ENCODE data around the gene TSPAN11.

DNA sequence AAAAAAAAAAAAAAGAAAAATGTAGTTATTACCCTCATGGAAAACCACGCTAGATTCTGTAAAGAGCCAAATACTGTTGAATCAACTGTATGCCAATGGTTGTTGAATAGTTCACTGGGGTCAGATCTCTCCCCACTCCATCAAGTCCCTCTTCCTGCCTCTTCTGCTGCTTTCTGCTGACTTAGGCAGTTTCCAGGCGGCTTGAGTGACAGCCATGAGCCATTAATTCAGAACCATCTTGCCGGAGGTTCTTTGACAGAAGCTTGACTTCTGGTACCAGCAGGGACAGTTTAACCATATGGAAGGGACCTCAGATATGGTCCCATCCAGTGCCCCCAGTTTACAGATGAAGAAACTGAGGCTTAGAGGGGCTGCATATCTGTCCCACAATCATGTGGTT, 34.5 kb downstream of the TSPAN11 start:
- TF ChIP-seq, protein P1, sequence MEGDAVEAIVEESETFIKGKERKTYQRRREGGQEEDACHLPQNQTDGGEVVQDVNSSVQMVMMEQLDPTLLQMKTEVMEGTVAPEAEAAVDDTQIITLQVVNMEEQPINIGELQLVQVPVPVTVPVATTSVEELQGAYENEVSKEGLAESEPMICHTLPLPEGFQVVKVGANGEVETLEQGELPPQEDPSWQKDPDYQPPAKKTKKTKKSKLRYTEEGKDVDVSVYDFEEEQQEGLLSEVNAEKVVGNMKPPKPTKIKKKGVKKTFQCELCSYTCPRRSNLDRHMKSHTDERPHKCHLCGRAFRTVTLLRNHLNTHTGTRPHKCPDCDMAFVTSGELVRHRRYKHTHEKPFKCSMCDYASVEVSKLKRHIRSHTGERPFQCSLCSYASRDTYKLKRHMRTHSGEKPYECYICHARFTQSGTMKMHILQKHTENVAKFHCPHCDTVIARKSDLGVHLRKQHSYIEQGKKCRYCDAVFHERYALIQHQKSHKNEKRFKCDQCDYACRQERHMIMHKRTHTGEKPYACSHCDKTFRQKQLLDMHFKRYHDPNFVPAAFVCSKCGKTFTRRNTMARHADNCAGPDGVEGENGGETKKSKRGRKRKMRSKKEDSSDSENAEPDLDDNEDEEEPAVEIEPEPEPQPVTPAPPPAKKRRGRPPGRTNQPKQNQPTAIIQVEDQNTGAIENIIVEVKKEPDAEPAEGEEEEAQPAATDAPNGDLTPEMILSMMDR (conservative IDR thresholded peaks at IDR 0.05; ENCODE audit: low read depth, low read length): no peak
- TF ChIP-seq RAD21 (IDR thresholded peaks at IDR 0.05; ENCODE audit: low read length) (no peak), MXI1 (IDR thresholded peaks at IDR 0.05; ENCODE audit: borderline replicate concordance, low read depth, low read length) (no peak), POLR2A (IDR thresholded peaks at IDR 0.05; ENCODE audit: low read depth, low read length) (no peak), RFX5 (IDR thresholded peaks at IDR 0.05; ENCODE audit: low read depth, low read length) (no peak), SMC3 (IDR thresholded peaks at IDR 0.05; ENCODE audit: low read depth, low read length) (no peak), BHLHE40 (IDR thresholded peaks at IDR 0.05; ENCODE audit: low read depth, low read length) (no peak), CEBPB (IDR thresholded peaks at IDR 0.05; ENCODE audit: low read depth, low read length) (no peak)
- TF ChIP-seq, protein P2, sequence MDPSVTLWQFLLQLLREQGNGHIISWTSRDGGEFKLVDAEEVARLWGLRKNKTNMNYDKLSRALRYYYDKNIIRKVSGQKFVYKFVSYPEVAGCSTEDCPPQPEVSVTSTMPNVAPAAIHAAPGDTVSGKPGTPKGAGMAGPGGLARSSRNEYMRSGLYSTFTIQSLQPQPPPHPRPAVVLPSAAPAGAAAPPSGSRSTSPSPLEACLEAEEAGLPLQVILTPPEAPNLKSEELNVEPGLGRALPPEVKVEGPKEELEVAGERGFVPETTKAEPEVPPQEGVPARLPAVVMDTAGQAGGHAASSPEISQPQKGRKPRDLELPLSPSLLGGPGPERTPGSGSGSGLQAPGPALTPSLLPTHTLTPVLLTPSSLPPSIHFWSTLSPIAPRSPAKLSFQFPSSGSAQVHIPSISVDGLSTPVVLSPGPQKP (IDR thresholded peaks at IDR 0.05; ENCODE audit: borderline replicate concordance, low read depth, low read length): no peak

Data from IMR-90 (cell line).